ENCODE results near the gene RMC1.
A peak's percentile ranks its signal among the peaks of the same experiment; 100 is the strongest.
"Not testable (repeated sequence)": the region's sequence is repeated elsewhere in the genome, so short reads cannot be mapped to it uniquely, and the experiment has no call there.

RMC1 gene

DNA sequence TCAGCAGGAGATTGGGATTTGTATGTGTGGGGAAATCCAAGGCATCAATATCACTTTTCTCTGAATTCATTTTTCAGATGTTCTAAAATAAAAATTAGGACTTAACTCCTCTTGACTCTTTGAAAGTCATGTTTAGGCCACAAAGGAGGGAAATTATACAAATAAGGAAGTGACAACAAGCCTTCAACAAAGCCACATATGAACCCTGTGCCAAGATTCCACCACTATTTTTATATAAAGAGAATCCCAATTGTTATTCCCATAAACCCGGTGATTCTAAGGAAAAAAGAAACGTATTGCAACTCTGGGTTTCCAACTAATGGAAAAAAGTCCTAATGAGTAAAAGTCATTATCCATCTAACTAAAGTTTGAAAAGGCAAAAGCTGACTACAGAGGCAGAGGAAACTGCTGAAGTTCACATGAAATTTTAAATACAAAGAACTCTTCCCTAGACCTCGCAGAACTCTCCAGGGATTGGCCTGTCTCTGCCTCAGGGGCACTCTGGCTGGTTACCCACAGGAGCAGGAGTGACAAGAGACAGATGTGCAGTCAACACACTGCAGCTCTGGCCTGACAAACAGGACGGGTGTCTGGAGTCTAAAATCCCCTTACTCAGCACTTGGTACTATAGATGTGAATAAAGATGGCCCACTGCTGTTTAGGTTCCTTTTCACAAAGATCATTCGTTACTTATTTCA is 71.4 kb downstream of the RMC1 start:
- H3K4me3 ChIP-seq, result no peak overlapping the region
- H3K27ac ChIP-seq, result peak overlapping the region in 20 of 21 experiments; percentile 7 to 92 (median 68)

GRCh38 chr18:23575309-23575651 is 72.0 kb downstream of the RMC1 start:
- Histone ChIP-seq H3K27ac (peak overlapping the region in 18 of 21 experiments; percentile 7 to 92 (median 70)), H3K4me3 (no peak overlapping the region)

GRCh38 chr18:23577521-23577920 is 74.2 kb downstream of the RMC1 start:
- not testable (repeated sequence) for H3K27ac ChIP-seq

GRCh38 chr18:23578067-23578701 is 74.9 kb downstream of the RMC1 start:
- Histone ChIP-seq H3K27ac (peak overlapping the region in 1 of 21 experiments; percentile 55), H3K4me3 (no peak overlapping the region)

More at GRCh38 chr18:23577521-23577920, 74.2 kb downstream of the RMC1 start:
- not testable (repeated sequence) for H3K4me3 ChIP-seq

DNA sequence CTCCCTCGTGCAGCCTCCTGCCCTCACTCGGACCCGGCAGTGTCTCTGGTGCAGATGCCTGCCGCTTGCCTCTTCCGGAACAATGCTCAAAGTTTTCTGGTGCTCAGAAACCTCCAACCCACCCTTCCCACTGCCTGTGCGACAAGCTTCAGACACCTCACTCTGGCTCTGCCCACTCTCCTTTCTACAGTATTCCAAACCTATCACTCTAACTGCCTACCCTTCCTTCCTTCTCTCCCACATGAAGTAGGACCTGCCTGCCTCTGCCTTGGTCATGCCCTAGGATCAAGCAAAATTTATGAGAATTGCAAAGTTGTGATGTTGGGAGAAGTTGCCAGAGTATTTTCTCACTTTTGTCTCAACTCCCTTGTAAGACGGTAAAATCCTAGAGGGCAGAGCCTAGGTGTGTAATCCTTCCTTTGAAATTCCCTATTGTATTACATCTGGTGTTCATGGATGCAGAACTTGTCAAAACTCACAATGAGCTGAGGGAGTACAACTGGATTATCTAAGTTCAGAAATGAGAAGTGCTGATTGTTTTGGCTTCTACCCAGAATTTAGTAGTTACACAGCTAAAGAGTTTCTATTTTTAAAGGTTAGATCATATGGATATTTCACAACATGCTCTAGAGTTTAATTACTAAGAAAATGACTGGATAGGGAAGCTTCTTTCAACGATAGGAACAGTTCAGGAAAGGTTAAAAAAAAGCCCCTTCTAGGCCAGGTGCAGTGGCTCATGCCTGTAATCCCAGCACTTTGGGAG is 75.8 kb downstream of the RMC1 start:
- H3K27ac ChIP-seq, result peak overlapping the region in 7 of 21 experiments; percentile 8 to 59 (median 36)

DNA sequence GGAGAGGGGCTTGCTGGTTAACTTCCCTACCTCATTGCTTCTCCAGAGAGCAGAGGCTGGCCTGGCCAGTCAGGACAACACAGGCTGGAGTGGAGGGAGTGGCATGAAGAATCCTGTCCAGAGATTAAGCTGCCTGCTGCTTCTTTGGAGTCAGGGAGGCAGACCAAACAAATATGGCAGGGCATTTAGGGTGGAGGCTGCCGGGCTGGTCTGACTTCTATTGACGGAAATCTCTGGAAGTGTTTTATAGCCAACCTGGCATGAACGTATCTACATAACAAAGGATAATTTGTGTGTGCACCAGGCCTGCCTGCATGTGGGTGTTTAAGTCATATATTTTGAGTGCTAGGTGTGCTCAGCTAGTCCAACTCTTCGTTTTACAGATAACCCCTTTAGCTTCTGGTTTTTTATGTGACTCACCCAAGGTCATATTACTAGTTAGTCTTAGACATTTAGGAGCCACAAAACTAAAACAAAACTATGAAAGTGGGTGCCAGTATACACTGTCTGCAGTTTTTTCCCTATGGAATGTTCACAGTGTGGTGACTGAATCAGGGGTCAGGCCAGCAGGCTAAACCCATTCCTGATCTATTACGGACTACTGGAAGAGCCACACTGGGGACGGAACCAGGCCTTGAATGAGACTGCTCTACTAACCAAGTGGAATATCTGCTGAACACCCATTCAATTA is 77.5 kb downstream of the RMC1 start:
- no peak overlapping the region for H3K4me3 ChIP-seq
- H3K27ac ChIP-seq, result peak overlapping the region in 7 of 21 experiments; percentile 9 to 55 (median 44)

More for the DNA sequence above, 75.8 kb downstream of the RMC1 start:
- H3K4me3 ChIP-seq, result no peak overlapping the region

Data from skin epidermis (tissue), 12 donors.